NT2/D1 (cell line): ENCODE data around the gene BRIX1.
A peak's percentile ranks its signal among the peaks of the same experiment; 100 is the strongest.
"Not testable (repeated sequence)": the region's sequence is repeated elsewhere in the genome, so short reads cannot be mapped to it uniquely, and the experiment has no call there.

Source experiments
- DNase-seq: peaks from one replicate; pipeline ENCODE4 v3.0.0-alpha.2; 2011; ENCODE audit warnings: low read depth, low spot score
- H3K27me3 ChIP-seq: 2 replicates; pipeline ENCODE4 v1.6.0; 2011; ENCODE audit warnings: mild to moderate bottlenecking; ENCODE audit not compliant: insufficient read length, insufficient read depth
- H3K36me3 ChIP-seq: 2 replicates; pipeline ENCODE4 v1.6.1; 2011; ENCODE audit warnings: mild to moderate bottlenecking, low read length, mixed read lengths; ENCODE audit not compliant: insufficient read depth, insufficient read length
- H3K4me1 ChIP-seq: 2 replicates; pipeline ENCODE4 v1.5.1; 2011; ENCODE audit not compliant: insufficient read depth, insufficient read length
- H3K4me3 ChIP-seq: 2 replicates; pipeline ENCODE4 v1.5.1; 2011; ENCODE audit warnings: low read depth; ENCODE audit not compliant: insufficient read length
- H3K9ac ChIP-seq: 2 replicates; pipeline ENCODE4 v1.6.0; 2011; ENCODE audit warnings: low read depth; ENCODE audit not compliant: insufficient read length
- H3K9me3 ChIP-seq: 2 replicates; pipeline ENCODE4 v1.5.1; 2011; ENCODE audit warnings: mild to moderate bottlenecking, low read length; ENCODE audit not compliant: insufficient read depth
- SUZ12 ChIP-seq: IDR thresholded peaks from 2 replicates; pipeline ENCODE4 v1.6.1; 2011; ENCODE audit not compliant: insufficient read length, insufficient read depth; ENCODE audit errors: extremely low read depth
- YY1 ChIP-seq: IDR thresholded peaks from 2 replicates; pipeline ENCODE4 v1.6.1; 2011; ENCODE audit not compliant: insufficient read length, insufficient read depth
- ZNF274 ChIP-seq: IDR thresholded peaks from 2 replicates; pipeline ENCODE4 v1.6.1; 2011; ENCODE audit warnings: mild to moderate bottlenecking, low read depth, low read length

The BRIX1 gene

GRCh38 chr5:34915856-34916192 lies 313 bp downstream of the BRIX1 start:
- no peak for TF ChIP-seq ZNF274
- TF ChIP-seq SUZ12: no peak
- no peak for TF ChIP-seq YY1
- Histone ChIP-seq H3K4me3 (peak overlapping the region; percentile 97), H3K4me1 (no peaks in the 10 kb centered on the region), H3K27me3 (no peaks in the 10 kb centered on the region), H3K9me3 (no peaks in the 10 kb centered on the region), H3K9ac (peak overlapping the region; percentile 99), H3K36me3 (peaks cover 61% of the 10 kb centered on the region)
- DNase-seq: no peak

GRCh38 chr5:34916518-34916917 lies 1.0 kb downstream of the BRIX1 start:
- no peaks in the 10 kb centered on the region for H3K4me1 ChIP-seq
- H3K4me3 ChIP-seq: peak overlapping the region; percentile 97
- peak overlapping the region; percentile 99 for H3K9ac ChIP-seq
- H3K36me3 ChIP-seq: peaks cover 61% of the 10 kb centered on the region
- no peaks in the 10 kb centered on the region for H3K27me3 ChIP-seq
- TF ChIP-seq YY1: no peak
- H3K9me3 ChIP-seq: no peaks in the 10 kb centered on the region
- DNase-seq: no peak

- TF ChIP-seq SUZ12 (no peak), ZNF274 (no peak), YY1 (no peak)
- Histone ChIP-seq H3K27me3 (no peaks in the 10 kb centered on the region), H3K9ac (no peak overlapping the region), H3K4me1 (no peaks in the 10 kb centered on the region), H3K9me3 (no peaks in the 10 kb centered on the region), H3K36me3 (peaks cover 66% of the 10 kb centered on the region), H3K4me3 (no peak overlapping the region)
- no peak for DNase-seq
Measured at GRCh38 chr5:34918025-34918424, 2.5 kb downstream of the BRIX1 start.

- DNase-seq: no peak
- H3K36me3 ChIP-seq: peaks cover 66% of the 10 kb centered on the region
- no peak for TF ChIP-seq ZNF274
Measured at GRCh38 chr5:34919077-34919476, 3.6 kb downstream of the BRIX1 start.

GRCh38 chr5:34923256-34923655 lies 7.7 kb downstream of the BRIX1 start:
- DNase-seq, H3K27me3 ChIP-seq, H3K4me1 ChIP-seq, H3K9ac ChIP-seq, H3K9me3 ChIP-seq, H3K4me3 ChIP-seq: not testable (repeated sequence)
- peaks cover 93% of the 10 kb centered on the region for H3K36me3 ChIP-seq

More at GRCh38 chr5:34919077-34919476, 3.6 kb downstream of the BRIX1 start:
- Histone ChIP-seq H3K27me3 (no peaks in the 10 kb centered on the region), H3K4me3 (no peak overlapping the region), H3K9me3 (no peaks in the 10 kb centered on the region), H3K4me1 (no peaks in the 10 kb centered on the region), H3K9ac (no peak overlapping the region)

- Histone ChIP-seq H3K27me3 (no peaks in the 10 kb centered on the region), H3K9ac (no peak overlapping the region), H3K36me3 (peaks cover 87% of the 10 kb centered on the region), H3K9me3 (no peaks in the 10 kb centered on the region), H3K4me3 (no peak overlapping the region), H3K4me1 (no peaks in the 10 kb centered on the region)
- DNase-seq: no peak
- TF ChIP-seq YY1: no peak
- no peak for TF ChIP-seq ZNF274
- no peak for TF ChIP-seq SUZ12
Measured at GRCh38 chr5:34923694-34924461, 8.4 kb downstream of the BRIX1 start.

GRCh38 chr5:34924462-34924765 lies 8.9 kb downstream of the BRIX1 start:
- no peak for TF ChIP-seq SUZ12
- TF ChIP-seq YY1: no peak
- no peak for TF ChIP-seq ZNF274
- no peaks in the 10 kb centered on the region for H3K9me3 ChIP-seq

GRCh38 chr5:34926318-34926888 lies 10.9 kb downstream of the BRIX1 start:
- no peak overlapping the region for H3K4me3 ChIP-seq
- TF ChIP-seq YY1 (no peak), ZNF274 (no peak), SUZ12 (no peak)
- no peaks in the 10 kb centered on the region for H3K27me3 ChIP-seq
- no peaks in the 10 kb centered on the region for H3K9me3 ChIP-seq
- H3K4me1 ChIP-seq: no peaks in the 10 kb centered on the region
- no peak overlapping the region for H3K9ac ChIP-seq
- H3K36me3 ChIP-seq: peaks cover 62% of the 10 kb centered on the region
- DNase-seq: no peak

More at GRCh38 chr5:34924462-34924765, 8.9 kb downstream of the BRIX1 start:
- DNase-seq: no peak
- Histone ChIP-seq H3K9ac (no peak overlapping the region), H3K36me3 (peaks cover 82% of the 10 kb centered on the region), H3K27me3 (no peaks in the 10 kb centered on the region), H3K4me3 (no peak overlapping the region), H3K4me1 (no peaks in the 10 kb centered on the region)
